ENCODE measurements around the gene VPS11.

The VPS11 gene

GRCh38 chr11:119061256-119061655 is 6.4 kb upstream of the VPS11 start:
- Histone ChIP-seq H3K9ac (ENCODE audit: low read depth, low read length, poor library complexity) (no peak overlapping the region), H3K79me1 (ENCODE audit: low read depth, low read length) (peaks cover 6% of the 10 kb centered on the region), H3K27ac (replicated peaks; ENCODE audit: low read length) (no peak overlapping the region), H3K9me3 (replicated peaks in 1 of 2; ENCODE audit: control insufficient read depth in 2 of 2, insufficient read depth in 1 of 2, low read depth in 1 of 2, low read length in 2 of 2) (no peaks in the 10 kb centered on the region), H3K4me1 (ENCODE audit: control insufficient read depth in 2 of 2, insufficient read depth in 1 of 2, low read depth in 1 of 2, low read length in 2 of 2) (peaks cover 0 to 3% of the 10 kb centered on the region in 2 donors), H3K4me3 (ENCODE audit: low read length in 2 of 2) (no peak overlapping the region), H3K23ac (ENCODE audit: low read depth, low read length, poor library complexity) (no peak overlapping the region), H2AK5ac (ENCODE audit: low read depth, low read length) (no peak overlapping the region), H2BK12ac (ENCODE audit: low read length) (no peak overlapping the region), H2BK5ac (ENCODE audit: low read length) (no peak overlapping the region), H3K27me3 (ENCODE audit: control insufficient read depth in 3 of 3, insufficient read depth in 3 of 3, low read depth in 1 of 3, low read length in 3 of 3) (no peaks in the 10 kb centered on the region), H4K8ac (ENCODE audit: low read depth, low read length) (no peak overlapping the region), H4K91ac (ENCODE audit: low read depth, low read length, poor library complexity) (no peak overlapping the region), H2BK15ac (ENCODE audit: low read length) (no peak overlapping the region), H2BK120ac (ENCODE audit: low read depth, low read length) (no peak overlapping the region), H3K18ac (ENCODE audit: low read length) (no peak overlapping the region), H3K4me2 (ENCODE audit: insufficient read depth, low read length, poor library complexity, severe bottlenecking) (no peak overlapping the region), H3K4ac (ENCODE audit: low read length) (no peak overlapping the region), H3K36me3 (replicated peaks in 1 of 2; ENCODE audit: control insufficient read depth in 2 of 2, insufficient read depth in 2 of 2, low read length in 2 of 2) (no peaks in the 10 kb centered on the region), H2AFZ (ENCODE audit: low read length) (no peak overlapping the region), H3K14ac (ENCODE audit: low read length) (no peak overlapping the region)
- no peak for DNase-seq (ENCODE audit: low spot score)
- WGBS, 2 donors (ENCODE audit: extremely low coverage in 2 of 2, insufficient read length in 2 of 2, insufficient replicate concordance in 1 of 2), result no CpG with 5 or more reads among the region's 3 CpGs

- Histone ChIP-seq H3K27me3 (ENCODE audit: control insufficient read depth in 3 of 3, insufficient read depth in 3 of 3, low read depth in 1 of 3, low read length in 3 of 3) (no peaks in the 10 kb centered on the region), H3K4me3 (ENCODE audit: low read length in 2 of 2) (no peak overlapping the region), H2BK15ac (ENCODE audit: low read length) (no peak overlapping the region), H3K4me2 (ENCODE audit: insufficient read depth, low read length, poor library complexity, severe bottlenecking) (no peak overlapping the region), H3K23ac (ENCODE audit: low read depth, low read length, poor library complexity) (no peak overlapping the region), H3K36me3 (replicated peaks in 1 of 2; ENCODE audit: control insufficient read depth in 2 of 2, insufficient read depth in 2 of 2, low read length in 2 of 2) (no peaks in the 10 kb centered on the region), H3K79me1 (ENCODE audit: low read depth, low read length) (no peaks in the 10 kb centered on the region), H3K18ac (ENCODE audit: low read length) (no peak overlapping the region), H4K8ac (ENCODE audit: low read depth, low read length) (no peak overlapping the region), H2AFZ (ENCODE audit: low read length) (no peak overlapping the region), H3K14ac (ENCODE audit: low read length) (no peak overlapping the region), H2BK12ac (ENCODE audit: low read length) (no peak overlapping the region), H3K4me1 (ENCODE audit: control insufficient read depth in 2 of 2, insufficient read depth in 1 of 2, low read depth in 1 of 2, low read length in 2 of 2) (peaks cover 0 to 5% of the 10 kb centered on the region in 2 donors), H2BK120ac (ENCODE audit: low read depth, low read length) (no peak overlapping the region), H2BK5ac (ENCODE audit: low read length) (no peak overlapping the region), H2AK5ac (ENCODE audit: low read depth, low read length) (no peak overlapping the region), H3K4ac (ENCODE audit: low read length) (no peak overlapping the region), H3K9me3 (replicated peaks in 1 of 2; ENCODE audit: control insufficient read depth in 2 of 2, insufficient read depth in 1 of 2, low read depth in 1 of 2, low read length in 2 of 2) (no peaks in the 10 kb centered on the region), H4K91ac (ENCODE audit: low read depth, low read length, poor library complexity) (no peak overlapping the region), H3K27ac (replicated peaks; ENCODE audit: low read length) (no peak overlapping the region), H3K9ac (ENCODE audit: low read depth, low read length, poor library complexity) (no peak overlapping the region)
- no CpG with 5 or more reads among the region's 5 CpGs for WGBS, 2 donors (ENCODE audit: extremely low coverage in 2 of 2, insufficient read length in 2 of 2, insufficient replicate concordance in 1 of 2)
- no peak for DNase-seq (ENCODE audit: low spot score)
Measured at GRCh38 chr11:119062779-119063178, 4.8 kb upstream of the VPS11 start.

GRCh38 chr11:119065369-119065768 is 2.2 kb upstream of the VPS11 start:
- no peak overlapping the region for H2AFZ ChIP-seq (ENCODE audit: low read length)
- no peak overlapping the region for H3K14ac ChIP-seq (ENCODE audit: low read length)
- no peaks in the 10 kb centered on the region for H3K9me3 ChIP-seq (replicated peaks in 1 of 2; ENCODE audit: control insufficient read depth in 2 of 2, insufficient read depth in 1 of 2, low read depth in 1 of 2, low read length in 2 of 2)
- H4K8ac ChIP-seq (ENCODE audit: low read depth, low read length), result no peak overlapping the region
- H3K23ac ChIP-seq (ENCODE audit: low read depth, low read length, poor library complexity), result no peak overlapping the region
- H2BK5ac ChIP-seq (ENCODE audit: low read length), result no peak overlapping the region
- H3K4ac ChIP-seq (ENCODE audit: low read length), result no peak overlapping the region
- H3K79me1 ChIP-seq (ENCODE audit: low read depth, low read length), result peaks cover 2% of the 10 kb centered on the region
- H2BK12ac ChIP-seq (ENCODE audit: low read length), result no peak overlapping the region
- no peak overlapping the region for H3K27ac ChIP-seq (replicated peaks; ENCODE audit: low read length)
- H2BK120ac ChIP-seq (ENCODE audit: low read depth, low read length), result no peak overlapping the region
- H3K36me3 ChIP-seq (replicated peaks in 1 of 2; ENCODE audit: control insufficient read depth in 2 of 2, insufficient read depth in 2 of 2, low read length in 2 of 2), result peaks cover 4 to 8% of the 10 kb centered on the region in 2 donors
- H2AK5ac ChIP-seq (ENCODE audit: low read depth, low read length), result no peak overlapping the region
- no peak overlapping the region for H3K18ac ChIP-seq (ENCODE audit: low read length)
- no peak overlapping the region for H4K91ac ChIP-seq (ENCODE audit: low read depth, low read length, poor library complexity)
- DNase-seq (ENCODE audit: low spot score), result no peak
- no peak overlapping the region for H3K4me3 ChIP-seq (ENCODE audit: low read length in 2 of 2)
- peaks cover 0 to 2% of the 10 kb centered on the region in 2 donors for H3K4me1 ChIP-seq (ENCODE audit: control insufficient read depth in 2 of 2, insufficient read depth in 1 of 2, low read depth in 1 of 2, low read length in 2 of 2)
- whole genome bisulfite sequencing, 2 donors (ENCODE audit: extremely low coverage in 2 of 2, insufficient read length in 2 of 2, insufficient replicate concordance in 1 of 2), result no CpG with 5 or more reads among the region's 4 CpGs
- no peaks in the 10 kb centered on the region for H3K27me3 ChIP-seq (ENCODE audit: control insufficient read depth in 3 of 3, insufficient read depth in 3 of 3, low read depth in 1 of 3, low read length in 3 of 3)
- H2BK15ac ChIP-seq (ENCODE audit: low read length), result no peak overlapping the region
- no peak overlapping the region for H3K9ac ChIP-seq (ENCODE audit: low read depth, low read length, poor library complexity)
- H3K4me2 ChIP-seq (ENCODE audit: insufficient read depth, low read length, poor library complexity, severe bottlenecking), result no peak overlapping the region

GRCh38 chr11:119077839-119078238 is 10.2 kb downstream of the VPS11 start:
- Histone ChIP-seq H4K91ac (ENCODE audit: low read depth, low read length, poor library complexity) (no peak overlapping the region), H2AFZ (ENCODE audit: low read length) (no peak overlapping the region), H3K4me3 (ENCODE audit: low read length in 2 of 2) (no peak overlapping the region), H3K9ac (ENCODE audit: low read depth, low read length, poor library complexity) (no peak overlapping the region), H3K4ac (ENCODE audit: low read length) (no peak overlapping the region), H3K79me1 (ENCODE audit: low read depth, low read length) (no peaks in the 10 kb centered on the region), H3K14ac (ENCODE audit: low read length) (no peak overlapping the region), H3K9me3 (replicated peaks in 1 of 2; ENCODE audit: control insufficient read depth in 2 of 2, insufficient read depth in 1 of 2, low read depth in 1 of 2, low read length in 2 of 2) (no peaks in the 10 kb centered on the region), H3K18ac (ENCODE audit: low read length) (no peak overlapping the region), H3K36me3 (replicated peaks in 1 of 2; ENCODE audit: control insufficient read depth in 2 of 2, insufficient read depth in 2 of 2, low read length in 2 of 2) (peaks cover 43 to 82% of the 10 kb centered on the region in 2 donors), H3K23ac (ENCODE audit: low read depth, low read length, poor library complexity) (no peak overlapping the region), H4K8ac (ENCODE audit: low read depth, low read length) (no peak overlapping the region), H2BK120ac (ENCODE audit: low read depth, low read length) (no peak overlapping the region), H3K27ac (replicated peaks; ENCODE audit: low read length) (no peak overlapping the region), H2AK5ac (ENCODE audit: low read depth, low read length) (no peak overlapping the region), H3K4me2 (ENCODE audit: insufficient read depth, low read length, poor library complexity, severe bottlenecking) (no peak overlapping the region), H2BK15ac (ENCODE audit: low read length) (no peak overlapping the region), H2BK12ac (ENCODE audit: low read length) (no peak overlapping the region), H3K27me3 (ENCODE audit: control insufficient read depth in 3 of 3, insufficient read depth in 3 of 3, low read depth in 1 of 3, low read length in 3 of 3) (no peaks in the 10 kb centered on the region), H3K4me1 (ENCODE audit: control insufficient read depth in 2 of 2, insufficient read depth in 1 of 2, low read depth in 1 of 2, low read length in 2 of 2) (no peaks in the 10 kb centered on the region), H2BK5ac (ENCODE audit: low read length) (no peak overlapping the region)
- WGBS, 2 donors (ENCODE audit: extremely low coverage in 2 of 2, insufficient read length in 2 of 2, insufficient replicate concordance in 1 of 2), result no CpG with 5 or more reads among the region's 11 CpGs
- DNase-seq (ENCODE audit: low spot score), result no peak
